TTC549 (cell line): ENCODE results near the gene BSN.

Experiments
- FAIRE-seq: peaks from 2 replicates; lab custom pipeline; 2012; peaks lifted over from hg19 to GRCh38; lab: Jason Lieb, UNC

Gene BSN

DNA sequence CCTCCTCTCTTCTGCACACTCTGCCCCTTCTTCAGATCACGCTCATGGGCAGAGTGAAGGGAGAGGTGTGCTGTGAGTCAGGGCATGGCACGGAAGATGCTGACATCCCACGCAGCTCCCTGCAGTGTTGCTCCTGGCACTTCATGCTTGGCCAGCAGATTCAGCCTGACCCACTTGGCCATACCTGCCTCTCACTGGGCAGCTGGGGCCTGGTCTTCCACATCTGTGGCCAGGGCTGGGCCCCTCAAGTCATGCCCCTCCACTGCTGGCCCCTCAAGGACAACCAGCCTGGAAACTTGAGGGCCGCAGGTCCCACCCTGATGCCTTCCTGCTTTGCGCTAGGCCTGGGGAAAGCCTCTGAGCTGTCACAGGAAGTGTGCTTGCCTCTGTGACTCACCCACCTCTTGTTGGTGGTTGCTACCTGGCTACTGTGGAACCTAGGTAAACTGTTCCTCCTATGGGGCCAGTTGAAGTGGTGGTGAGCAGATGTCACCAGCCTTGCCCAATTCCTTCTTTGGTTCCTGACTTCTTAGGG, 48.7 kb downstream of the BSN start:
- FAIRE-seq = no peak

DNA sequence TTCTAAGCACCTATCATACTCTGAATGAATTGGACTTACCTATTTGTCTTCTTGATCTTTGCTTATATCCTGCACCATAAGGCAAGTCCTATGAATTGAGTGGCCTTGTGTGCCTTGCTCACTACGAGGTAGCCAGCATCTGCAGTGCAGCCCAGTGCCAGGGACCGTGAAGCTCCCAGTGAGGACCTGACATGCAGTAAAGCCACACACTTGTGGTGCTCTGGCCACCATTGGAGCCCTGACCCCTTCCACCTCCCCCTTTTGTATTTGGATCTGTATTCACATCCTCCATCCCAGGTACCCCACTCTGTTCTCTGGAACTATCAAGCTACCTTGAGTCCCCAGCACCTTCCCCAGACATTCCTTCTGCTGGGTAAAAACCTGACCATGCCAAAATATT, 52.1 kb downstream of the BSN start:
- FAIRE-seq = no peak

DNA sequence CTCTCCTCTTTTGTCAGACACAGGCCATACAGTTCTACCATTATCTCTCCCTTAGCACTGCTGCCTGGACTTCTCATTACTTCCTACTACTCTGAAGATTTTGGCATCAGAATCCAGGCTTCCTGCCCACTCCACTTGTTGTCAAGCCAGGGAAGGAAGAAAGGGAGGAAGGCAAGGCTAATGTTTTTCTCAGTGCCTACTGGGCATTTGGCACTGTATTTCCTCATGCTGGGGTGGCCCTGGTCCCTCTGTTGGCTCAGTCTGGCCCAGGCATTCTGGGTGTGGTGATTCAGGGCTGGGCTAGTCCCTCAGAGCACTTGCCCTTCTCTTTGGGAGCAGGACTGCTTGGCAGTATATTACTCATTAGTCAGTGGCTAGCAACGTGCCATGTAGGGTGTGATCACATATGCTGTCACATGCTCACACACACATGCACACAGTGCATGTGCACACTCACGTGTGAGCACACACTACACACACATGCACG, 52.9 kb downstream of the BSN start:
- no peak for FAIRE-seq

DNA sequence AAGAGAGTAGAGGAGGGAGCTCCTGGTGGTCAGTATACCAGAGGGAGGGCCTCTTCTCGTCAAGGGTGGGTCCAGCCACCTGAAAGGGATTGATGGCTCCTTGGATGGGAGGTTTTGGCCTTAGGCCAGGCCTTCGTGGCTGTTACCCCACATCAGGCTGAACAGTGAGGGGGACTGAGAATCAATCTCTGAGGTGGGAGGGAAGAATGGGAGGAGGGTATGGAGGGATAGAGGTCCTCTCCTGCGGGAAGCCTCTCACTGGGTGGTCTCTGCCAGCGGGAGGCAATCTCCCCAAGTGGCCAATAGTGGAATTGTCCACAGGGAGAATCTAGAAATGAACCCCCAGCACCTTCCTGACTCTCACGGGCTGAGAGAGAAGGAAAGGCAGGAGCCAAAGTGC, 53.5 kb downstream of the BSN start:
- FAIRE-seq = no peak

DNA sequence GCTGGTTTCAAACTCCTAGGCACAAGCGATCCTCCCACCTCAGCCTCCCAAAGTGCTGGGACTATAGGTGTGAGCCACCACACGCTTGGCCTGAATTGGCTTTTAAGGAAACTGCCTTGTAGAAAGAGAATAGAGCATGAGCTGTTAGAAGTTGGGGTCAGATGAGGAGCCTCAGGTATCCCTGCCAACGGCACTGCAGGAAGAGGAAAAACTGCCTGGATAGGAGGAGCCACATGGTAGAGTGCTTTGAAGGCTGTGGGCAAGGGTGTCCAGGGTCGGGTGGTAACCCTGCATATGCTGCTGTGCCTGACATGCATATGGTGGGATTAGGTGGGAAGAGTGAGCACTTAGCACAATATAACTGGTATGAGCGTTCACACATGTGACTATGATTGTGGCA, 55.0 kb downstream of the BSN start:
- no peak for FAIRE-seq

DNA sequence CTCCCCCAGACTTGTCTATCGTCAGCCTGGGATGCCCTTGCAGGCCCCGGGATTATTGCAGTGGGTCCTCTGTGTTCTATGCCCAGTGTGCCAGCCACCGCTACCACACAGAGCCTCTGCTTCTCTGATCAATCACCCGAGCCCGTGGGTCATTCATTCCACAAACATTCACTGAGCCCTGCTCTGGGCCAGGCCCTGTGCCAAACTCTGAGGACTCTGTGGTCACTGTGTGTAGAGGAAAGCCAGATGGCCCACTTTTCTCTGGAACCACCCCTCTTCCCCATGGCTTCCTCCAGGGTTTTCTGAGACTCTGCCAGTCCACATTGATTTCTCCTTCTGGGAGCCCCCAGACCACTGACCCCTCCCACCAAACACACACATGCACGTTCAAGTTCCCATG, 55.5 kb downstream of the BSN start:
- no peak for FAIRE-seq

DNA sequence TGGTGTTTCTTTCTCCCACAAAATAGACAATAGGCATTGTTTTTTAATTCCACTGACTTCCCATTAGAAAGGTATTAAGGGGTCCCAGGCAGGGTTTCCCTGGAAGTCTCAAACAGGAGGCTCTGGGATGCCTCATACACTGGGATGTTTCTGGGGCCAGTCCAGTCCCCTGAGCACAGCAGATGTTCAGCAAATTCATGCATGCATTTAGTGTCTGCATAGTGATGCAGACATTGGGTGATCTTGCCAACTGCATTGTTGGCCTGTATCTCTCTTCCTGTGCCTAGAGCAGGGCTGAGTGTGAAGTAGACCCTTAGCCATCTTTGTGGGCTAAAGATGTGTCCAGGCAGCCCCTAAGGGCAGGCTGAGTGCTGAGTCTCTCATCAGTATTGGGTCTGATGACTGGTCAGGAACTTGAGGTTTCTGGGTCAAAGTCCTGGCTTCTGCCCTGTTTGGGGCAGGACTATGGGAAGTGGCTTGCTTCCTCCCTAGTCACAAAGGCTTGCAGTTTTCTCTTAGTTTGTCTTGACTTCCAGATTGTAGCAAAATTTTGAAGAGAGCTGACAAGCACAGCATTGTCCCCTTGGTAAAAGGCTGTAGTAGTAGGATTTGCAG, 56.5 kb downstream of the BSN start:
- no peak for FAIRE-seq

DNA sequence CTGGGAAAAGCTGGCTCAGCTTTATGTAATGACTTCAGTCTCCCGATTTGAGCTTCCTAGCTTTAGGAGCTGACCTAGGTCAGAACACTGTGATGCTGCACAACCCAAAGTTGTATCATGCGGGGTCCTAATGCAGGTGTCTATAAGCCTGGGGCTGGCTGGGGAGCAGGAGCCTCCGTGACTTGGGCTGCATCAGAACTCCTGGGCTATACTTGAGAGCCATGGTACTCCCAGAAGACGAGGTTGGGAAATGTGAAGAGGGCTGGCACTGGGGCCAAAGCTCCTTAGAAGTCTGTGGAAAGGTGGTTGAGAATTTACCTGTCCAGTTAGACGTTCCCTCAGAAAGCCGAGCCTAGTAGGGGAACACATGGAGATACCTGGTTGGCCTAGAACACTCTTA, 57.0 kb downstream of the BSN start:
- FAIRE-seq = no peak

DNA sequence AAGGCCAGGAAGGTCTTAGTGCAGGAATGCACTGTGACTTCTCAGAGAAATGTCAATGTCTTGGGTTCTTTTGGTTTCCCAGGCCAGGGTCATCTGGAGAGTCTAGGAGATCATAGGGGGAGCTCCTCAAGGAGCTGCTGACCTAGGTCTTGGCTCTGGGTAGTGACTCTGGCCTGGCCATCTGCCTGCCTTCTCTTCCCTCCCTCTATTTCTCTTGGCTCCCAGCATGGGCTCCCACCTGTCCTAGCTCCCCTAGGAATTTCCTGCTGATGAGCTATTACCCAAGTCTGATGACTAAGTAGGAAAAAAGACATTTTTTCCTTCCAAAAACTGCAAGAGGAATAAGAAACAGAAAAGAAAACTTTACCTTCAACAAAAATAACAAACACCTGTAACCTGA, 57.4 kb downstream of the BSN start:
- FAIRE-seq = no peak

DNA sequence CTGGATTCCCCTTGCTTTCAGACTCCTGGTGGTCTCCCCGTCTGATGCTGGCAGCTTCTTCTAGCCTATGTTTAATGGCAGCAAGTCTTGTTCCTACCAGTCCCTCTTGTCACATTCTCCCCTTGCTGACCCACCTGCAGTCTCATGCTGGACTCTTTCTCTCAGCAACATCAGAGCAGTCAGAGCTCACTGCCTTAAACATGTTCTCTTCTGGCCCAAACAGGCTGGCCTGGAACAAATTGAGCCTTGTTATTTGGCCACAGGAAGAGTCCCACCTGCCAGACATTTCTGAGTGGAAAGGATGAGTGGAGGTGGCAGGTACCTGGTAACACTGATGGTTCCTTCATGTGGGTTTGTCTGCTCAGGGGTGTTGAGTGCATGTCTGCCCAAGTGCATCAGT, 60.7 kb downstream of the BSN start:
- FAIRE-seq = no peak

DNA sequence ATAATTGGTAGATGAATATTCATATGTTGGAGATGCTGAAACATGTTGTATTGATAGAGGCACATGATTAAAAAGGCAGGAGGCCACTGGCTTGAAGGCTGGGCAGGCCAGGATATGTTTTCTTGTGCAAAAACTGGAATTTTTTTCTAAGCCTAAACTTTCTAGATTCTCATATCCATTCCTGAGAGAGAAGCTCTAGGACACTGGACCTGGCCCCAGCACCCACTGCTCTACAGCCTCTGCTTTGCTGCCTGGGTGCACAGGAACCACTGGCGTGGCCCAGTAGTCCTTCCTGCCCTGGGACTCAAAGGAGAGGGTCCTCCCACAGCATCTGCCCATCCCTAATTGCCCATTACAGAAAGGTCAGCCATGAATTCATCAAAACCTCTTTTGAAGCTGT, 61.8 kb downstream of the BSN start:
- no peak for FAIRE-seq

DNA sequence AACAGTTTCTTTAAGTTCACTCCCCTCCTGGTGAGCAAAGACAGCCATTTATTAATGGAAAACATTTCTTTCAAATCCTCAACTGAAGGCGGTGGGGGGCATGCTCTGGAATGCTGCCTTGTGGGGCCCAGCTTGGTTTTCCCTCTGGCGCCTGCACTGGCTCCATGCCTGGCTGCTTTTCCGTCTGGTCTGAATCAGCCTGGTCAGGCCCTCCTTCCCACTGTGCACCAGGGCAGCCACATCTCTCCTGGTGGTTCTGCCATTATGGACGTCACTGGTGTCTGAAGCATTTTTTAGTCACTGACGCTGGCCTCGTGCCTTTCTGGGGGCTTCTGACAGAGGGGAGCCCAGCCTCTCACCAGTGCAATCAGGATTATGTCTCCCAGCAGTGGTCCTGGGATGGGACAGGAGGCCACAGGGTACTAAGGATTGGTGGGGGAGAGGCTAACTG, 62.2 kb downstream of the BSN start:
- no peak for FAIRE-seq

DNA sequence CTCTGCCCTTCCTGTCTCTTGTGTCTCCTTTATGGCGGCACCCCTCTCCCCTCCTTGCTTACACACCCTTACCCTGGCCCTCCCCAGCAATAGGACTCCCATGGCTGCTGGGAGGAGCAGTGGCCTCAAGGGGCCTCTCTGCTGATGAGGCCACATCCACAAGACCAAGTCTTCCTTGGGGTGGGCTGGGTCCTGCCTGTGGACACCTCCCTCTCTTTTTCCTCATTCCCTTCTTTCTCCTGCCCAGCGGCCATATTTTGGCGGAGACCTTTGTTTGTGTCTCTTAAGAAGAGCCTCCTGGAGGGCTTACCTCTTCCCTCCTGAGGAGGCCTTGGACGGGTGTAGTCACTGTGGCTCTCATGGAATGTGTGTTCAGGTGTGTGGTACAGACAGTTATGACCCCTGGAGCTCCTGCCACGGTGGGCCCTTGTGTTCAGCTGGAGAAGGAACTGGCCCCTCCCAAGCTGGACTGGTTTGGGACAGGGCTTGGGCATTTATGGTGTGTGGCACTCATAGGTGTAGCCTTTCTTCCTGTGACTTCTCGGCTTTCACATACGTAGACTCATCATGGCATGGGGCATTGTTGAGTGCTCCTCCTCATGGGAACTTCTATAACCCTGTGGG, 63.2 kb downstream of the BSN start:
- FAIRE-seq = no peak

DNA sequence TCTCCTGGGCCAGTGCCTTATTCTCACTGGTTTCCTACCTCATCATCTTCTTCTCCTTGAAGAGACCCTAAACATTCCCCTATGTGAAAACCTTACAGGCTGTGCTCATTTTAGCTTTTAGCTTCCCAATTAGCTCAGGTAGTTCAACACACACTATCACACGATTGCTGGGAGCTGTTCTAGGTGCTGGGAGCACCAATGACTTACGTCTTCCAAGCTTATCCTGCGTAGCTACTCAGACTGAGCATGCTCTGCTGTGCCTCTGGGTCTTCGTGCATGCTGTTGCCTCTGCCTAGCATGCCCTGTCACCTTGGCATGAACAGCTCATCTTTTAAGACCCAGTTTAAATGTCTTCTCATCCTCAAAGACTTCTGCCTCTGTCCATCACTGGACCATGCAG, 64.1 kb downstream of the BSN start:
- FAIRE-seq = no peak

DNA sequence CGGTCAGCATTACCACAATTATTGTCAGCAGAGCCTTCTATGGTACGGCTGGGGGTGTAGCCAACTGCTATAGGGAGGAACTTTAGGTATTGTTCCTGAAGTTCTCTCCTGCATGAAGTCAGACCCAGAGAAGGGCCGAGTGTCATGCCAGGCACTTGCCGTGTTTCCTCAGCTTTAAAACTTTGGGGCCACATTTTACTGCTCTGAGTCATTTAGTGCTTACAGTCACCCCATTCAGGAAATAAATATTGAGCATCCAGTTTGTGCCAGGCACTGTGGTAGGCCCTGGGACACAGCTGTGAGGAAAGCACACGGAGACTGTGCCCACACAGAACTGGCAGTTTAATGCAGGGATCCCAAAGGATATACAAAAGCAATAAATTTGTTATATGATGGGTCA, 65.4 kb downstream of the BSN start:
- no peak for FAIRE-seq

DNA sequence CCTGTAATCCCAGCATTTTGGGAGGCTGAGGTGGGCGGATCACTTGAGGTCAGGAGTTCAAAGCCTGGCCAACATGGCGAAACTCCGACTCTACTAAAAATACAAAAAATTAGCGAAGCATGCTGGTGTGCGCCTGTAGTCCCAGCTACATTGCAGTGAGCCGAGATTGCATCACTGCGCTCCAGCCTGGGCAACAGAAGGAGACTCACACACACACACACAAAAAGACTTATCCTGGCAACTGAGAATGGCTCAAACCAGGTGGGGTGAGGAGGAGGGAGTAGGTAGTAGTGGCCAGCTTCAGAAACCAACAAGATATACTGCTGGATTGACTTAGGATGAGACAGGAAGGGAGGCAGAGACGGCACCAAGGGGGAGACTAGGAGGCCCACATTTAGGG, 66.5 kb downstream of the BSN start:
- FAIRE-seq = no peak

DNA sequence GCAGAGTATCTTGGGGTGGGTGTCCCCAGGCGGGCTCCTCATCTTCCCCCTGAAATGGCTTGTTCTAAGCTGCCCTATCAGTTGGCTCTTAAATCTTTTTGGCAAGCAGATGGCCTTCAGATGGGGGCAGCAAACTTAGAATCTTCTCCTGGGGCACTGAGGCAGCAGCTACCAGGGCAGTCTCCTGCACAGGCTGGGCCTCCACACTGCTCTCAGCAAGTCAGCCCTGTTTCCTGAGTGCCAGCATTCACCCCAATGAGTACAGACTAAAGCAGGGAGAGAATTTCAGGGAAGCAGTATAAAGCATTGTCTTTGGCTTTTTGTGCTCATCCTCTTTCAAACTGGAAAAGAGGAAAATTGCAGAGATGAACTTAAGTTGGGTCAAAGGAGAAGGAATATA, 68.8 kb downstream of the BSN start:
- FAIRE-seq = no peak

DNA sequence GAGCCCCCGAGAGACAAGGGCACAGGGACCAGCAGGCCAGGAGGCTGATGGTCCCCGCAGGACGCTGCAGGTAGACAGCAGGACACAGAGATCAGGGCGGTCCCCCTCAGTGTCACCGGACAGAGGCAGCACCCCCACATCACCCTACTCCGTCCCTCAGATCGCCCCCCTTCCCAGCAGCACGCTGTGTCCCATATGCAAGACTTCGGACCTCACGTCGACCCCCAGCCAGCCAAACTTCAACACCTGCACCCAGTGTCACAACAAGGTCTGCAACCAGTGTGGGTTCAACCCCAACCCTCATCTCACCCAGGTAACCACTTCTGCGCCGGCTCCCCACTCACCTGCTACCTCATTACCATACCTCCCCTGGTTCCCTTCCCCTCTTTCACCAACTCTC, 70.8 kb downstream of the BSN start:
- no peak for FAIRE-seq

DNA sequence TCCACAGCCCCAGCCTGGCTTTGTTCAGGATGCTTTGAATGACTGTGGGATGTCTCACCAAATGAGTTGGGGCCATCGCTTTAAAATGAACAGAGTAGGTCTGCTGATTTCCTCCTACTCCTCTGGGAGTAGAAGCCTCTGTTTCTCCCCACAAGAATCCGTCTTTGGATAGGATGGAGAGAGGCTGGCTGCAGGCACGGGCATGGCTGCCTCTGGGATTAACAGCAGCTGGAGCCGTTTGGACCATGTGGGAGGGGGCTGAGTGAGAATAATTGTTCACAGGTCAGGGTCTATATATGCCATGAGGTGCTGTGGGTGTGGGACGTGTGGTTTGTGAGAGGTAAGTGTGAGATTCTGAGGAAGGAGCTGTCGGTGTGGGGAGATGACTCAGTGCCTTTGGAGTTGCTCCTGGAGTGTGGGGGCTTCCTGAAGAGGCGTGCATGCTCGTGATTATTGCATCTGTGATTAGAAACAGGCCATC, 71.9 kb downstream of the BSN start:
- no peak for FAIRE-seq

DNA sequence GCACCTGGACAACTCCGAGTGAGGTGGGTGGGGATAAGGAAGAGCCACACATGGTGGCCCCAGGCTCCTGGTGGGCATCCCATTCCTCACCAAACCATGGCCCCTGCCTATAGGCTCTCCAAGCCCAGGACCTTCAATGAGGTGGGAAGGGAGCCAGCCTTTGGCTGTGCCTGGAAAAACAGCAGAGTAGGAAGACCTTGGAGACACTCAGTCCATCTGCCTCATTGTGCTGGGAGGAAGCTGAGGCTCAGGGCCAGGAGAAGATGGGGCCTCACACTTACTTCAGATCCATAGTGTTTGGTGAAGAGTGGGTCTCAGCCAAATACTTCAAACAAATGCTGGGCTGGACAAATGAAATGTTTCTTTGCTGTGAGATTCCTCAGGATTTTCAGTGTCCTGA, 72.5 kb downstream of the BSN start:
- no peak for FAIRE-seq

DNA sequence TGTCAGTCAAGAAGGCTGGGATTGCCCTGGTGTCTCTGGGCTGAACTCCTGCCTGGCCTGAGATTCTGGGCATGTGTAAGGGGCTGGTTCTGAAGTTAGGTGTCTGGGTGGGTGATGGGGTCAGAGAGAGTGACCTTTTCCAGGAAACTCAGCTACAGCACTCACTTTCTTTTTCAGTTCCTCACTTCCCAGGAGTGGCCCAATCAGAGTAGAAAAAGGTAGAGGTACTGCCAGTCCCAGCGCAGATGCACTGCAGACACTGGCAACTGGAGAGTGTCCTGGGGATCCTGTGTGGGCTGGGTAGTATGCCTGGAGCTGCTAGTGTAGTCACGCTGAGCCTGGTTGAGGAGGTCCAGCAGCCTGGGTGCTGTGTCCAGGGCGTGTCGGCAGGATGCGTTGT, 73.4 kb downstream of the BSN start:
- no peak for FAIRE-seq

DNA sequence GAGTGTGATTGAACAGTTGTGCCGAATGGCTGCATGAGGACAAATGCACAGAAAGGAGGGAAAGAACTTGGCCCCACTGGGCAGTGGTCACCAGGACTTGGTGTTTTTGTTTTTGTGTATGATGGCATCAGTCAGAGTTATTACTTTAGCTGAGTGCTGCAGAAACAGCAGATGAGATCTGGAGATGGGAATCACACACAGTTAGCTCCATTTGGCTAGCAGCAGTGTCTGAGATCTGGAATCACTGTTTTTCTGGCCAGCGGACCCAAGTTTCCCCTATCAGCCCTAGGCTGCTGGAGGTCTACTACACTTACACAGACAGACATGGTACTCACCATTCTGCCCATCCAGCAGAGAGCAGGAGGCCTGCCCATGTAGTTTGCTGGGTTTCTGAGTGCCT, 74.0 kb downstream of the BSN start:
- FAIRE-seq = no peak

DNA sequence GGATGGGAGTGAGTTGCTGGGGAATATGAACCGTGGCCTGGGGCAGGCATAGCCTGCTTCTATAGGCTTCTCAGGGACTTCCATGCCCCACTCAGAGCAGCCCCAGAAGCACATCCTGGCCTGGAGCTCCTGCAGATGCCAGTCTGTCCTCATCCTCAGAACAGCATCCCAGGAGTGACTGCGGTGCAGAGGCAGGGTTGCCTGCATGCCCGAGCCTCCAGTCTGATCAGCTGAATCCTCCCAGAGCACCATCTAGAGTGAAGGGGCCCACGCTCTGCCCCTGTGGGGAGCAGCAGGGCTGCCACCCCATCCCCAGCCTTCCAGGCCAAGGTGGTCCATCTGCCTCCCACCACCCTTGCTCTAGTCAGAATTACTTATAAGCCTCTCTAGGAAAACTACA, 75.2 kb downstream of the BSN start:
- no peak for FAIRE-seq

DNA sequence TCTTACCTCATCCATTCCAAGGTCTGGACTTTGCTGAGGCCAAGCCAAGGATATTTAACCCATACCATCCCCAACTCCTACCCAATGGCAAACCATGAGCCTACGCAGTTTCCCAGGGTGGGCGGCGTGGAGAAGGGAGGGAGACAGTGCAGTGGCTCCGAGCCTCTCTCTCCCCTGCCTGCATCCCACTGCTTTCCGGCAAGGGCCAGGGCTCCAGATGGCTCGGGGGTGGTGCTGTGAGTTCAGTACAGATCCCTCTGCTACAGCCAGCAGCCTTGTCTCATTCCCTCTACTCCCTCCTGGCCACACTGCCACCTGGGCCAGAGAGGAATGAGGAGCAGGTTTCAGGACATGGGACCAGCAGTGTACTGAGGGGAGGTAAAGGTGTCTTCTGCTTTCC, 75.6 kb downstream of the BSN start:
- no peak for FAIRE-seq
